Measurements from ENCODE around the gene ADGRL2.

GRCh38 chr1:81869307-81869706 is 68.6 kb downstream of the ADGRL2 start:
- TF ChIP-seq JUND (IDR thresholded peaks at IDR 0.05) (no peak), EP300 (IDR thresholded peaks at IDR 0.05; ENCODE audit: borderline replicate concordance in 1 of 2, low read depth in 1 of 2, low read length in 1 of 2) (no peak), RAD21 (IDR thresholded peaks at IDR 0.05; ENCODE audit: low read length) (no peak), CTCF (IDR thresholded peaks at IDR 0.05) (no peak), TAF1 (IDR thresholded peaks at IDR 0.05; ENCODE audit: borderline replicate concordance, low read depth, low read length) (no peak), EZH2phosphoT487 (IDR thresholded peaks at IDR 0.05; ENCODE audit: borderline replicate concordance, low read depth) (no peak), RFX5 (IDR thresholded peaks at IDR 0.05; ENCODE audit: low read length) (no peak), POLR2AphosphoS5 (IDR thresholded peaks at IDR 0.05; ENCODE audit: low read depth, low read length) (no peak), MXI1 (IDR thresholded peaks at IDR 0.05; ENCODE audit: low read depth, low read length) (no peak)
- TF ChIP-seq, protein P1, sequence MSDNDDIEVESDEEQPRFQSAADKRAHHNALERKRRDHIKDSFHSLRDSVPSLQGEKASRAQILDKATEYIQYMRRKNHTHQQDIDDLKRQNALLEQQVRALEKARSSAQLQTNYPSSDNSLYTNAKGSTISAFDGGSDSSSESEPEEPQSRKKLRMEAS (IDR thresholded peaks at IDR 0.05; ENCODE audit: low read depth) = no peak

Data from SK-N-SH (cell line).